BLaER1 treated with 17β-estradiol and CSF1 and Interleukin-3, amounts not matched to agents 10 nM and 100 nM (cell line): ENCODE results near the gene UQCC5.

ENCODE experiments used
- H3K27ac ChIP-seq, 11 experiments: shearing (Covaris generic); formaldehyde crosslinking; 2 replicates each; pipeline ENCODE4 v1.8.1; 2022
- H3K27me3 ChIP-seq, 11 experiments: shearing (Covaris generic); formaldehyde crosslinking; 2 replicates each; pipeline ENCODE4 v1.8.1; 2022
- H3K36me3 ChIP-seq, 11 experiments: shearing (Covaris generic); formaldehyde crosslinking; 2 replicates each; pipeline ENCODE4 v1.8.1; 2022
- H3K4me1 ChIP-seq, 10 experiments: shearing (Covaris generic); formaldehyde crosslinking; 2 replicates each; pipeline ENCODE4 v1.8.1; 2022
- H3K4me2 ChIP-seq, 11 experiments: shearing (Covaris generic); formaldehyde crosslinking; 2 replicates each; pipeline ENCODE4 v1.8.1; 2022
- H3K4me3 ChIP-seq, 10 experiments: shearing (Covaris generic); formaldehyde crosslinking; 2 replicates each; pipeline ENCODE4 v1.8.1; 2022
- H3K9ac ChIP-seq, 11 experiments: shearing (Covaris generic); formaldehyde crosslinking; 2 replicates each; pipeline ENCODE4 v1.8.1; 2022
- H3K9me3 ChIP-seq, 11 experiments: shearing (Covaris generic); formaldehyde crosslinking; replicated peaks in 1 of 11; 2 replicates each; pipeline ENCODE4 v1.8.1; 2022
- H4K20me1 ChIP-seq, 11 experiments: shearing (Covaris generic); formaldehyde crosslinking; 2 replicates each; pipeline ENCODE4 v1.8.1; 2022
- Cebpa-rat ChIP-seq, 11 experiments: shearing (Covaris generic); IDR thresholded peaks; 2 replicates each; pipeline ENCODE4 v1.8.1; 2022

Gene UQCC5

GRCh38 chr3:52509753-52510328, 26.6 kb upstream of the UQCC5 start:
- Histone ChIP-seq H4K20me1 (peaks cover 0 to 100% (median 54%) of the 10 kb centered on the region in 11 experiments; a peak in 11 of 22 replicates), H3K9me3 (no peaks in the 10 kb centered on the region), H3K4me1 (peaks cover 0 to 95% (median 3%) of the 10 kb centered on the region in 10 experiments; a peak in 6 of 20 replicates), H3K27ac (peak overlapping the region in 1 of 11 experiments; percentile 10; a peak in 2 of 22 replicates), H3K9ac (peak overlapping the region in 3 of 11 experiments; percentile 5 to 61 (median 28); a peak in 3 of 22 replicates), H3K4me2 (peak overlapping the region in 1 of 11 experiments; percentile 48; a peak in 2 of 22 replicates), H3K4me3 (no peak overlapping the region), H3K36me3 (peaks cover 0 to 100% (median 96%) of the 10 kb centered on the region in 11 experiments; a peak in 14 of 22 replicates), H3K27me3 (no peaks in the 10 kb centered on the region)
- TF ChIP-seq Cebpa-rat (IDR thresholded peaks at IDR 0.05), result no peak

- peak overlapping the region in 2 of 11 experiments; percentile 28 to 61; a peak in 2 of 22 replicates for H3K9ac ChIP-seq
- no peak for TF ChIP-seq Cebpa-rat (IDR thresholded peaks at IDR 0.05)
Observed at GRCh38 chr3:52511509-52511908, 24.9 kb upstream of the UQCC5 start.

GRCh38 chr3:52512105-52512504, 24.3 kb upstream of the UQCC5 start:
- H3K4me2 ChIP-seq, result 0 out of 22 replicates have a peak overlapping the region, but pooled peaks of 1 of the 11 experiments have one; percentile 4
- peaks cover 0 to 100% (median 87%) of the 10 kb centered on the region in 11 experiments; a peak in 13 of 22 replicates for H3K36me3 ChIP-seq
- H3K27ac ChIP-seq, result no peak overlapping the region
- peaks cover 0 to 75% (median 0%) of the 10 kb centered on the region in 10 experiments; a peak in 5 of 20 replicates for H3K4me1 ChIP-seq
- no peaks in the 10 kb centered on the region for H3K9me3 ChIP-seq
- H4K20me1 ChIP-seq, result peaks cover 0 to 100% (median 67%) of the 10 kb centered on the region in 11 experiments; a peak in 11 of 22 replicates
- peak overlapping the region in 2 of 11 experiments; percentile 28 to 36; a peak in 2 of 22 replicates for H3K9ac ChIP-seq
- no peaks in the 10 kb centered on the region for H3K27me3 ChIP-seq
- H3K4me3 ChIP-seq, result no peak overlapping the region
- TF ChIP-seq Cebpa-rat (IDR thresholded peaks at IDR 0.05), result no peak

More at GRCh38 chr3:52511509-52511908, 24.9 kb upstream of the UQCC5 start:
- Histone ChIP-seq H3K27ac (peak overlapping the region in 1 of 11 experiments; percentile 15; a peak in 1 of 22 replicates), H4K20me1 (peaks cover 0 to 100% (median 65%) of the 10 kb centered on the region in 11 experiments; a peak in 11 of 22 replicates), H3K27me3 (no peaks in the 10 kb centered on the region), H3K9me3 (no peaks in the 10 kb centered on the region), H3K4me1 (peaks cover 0 to 81% (median 0%) of the 10 kb centered on the region in 10 experiments; a peak in 5 of 20 replicates), H3K4me2 (0 out of 22 replicates have a peak overlapping the region, but pooled peaks of 1 of the 11 experiments have one; percentile 4), H3K4me3 (no peak overlapping the region), H3K36me3 (peaks cover 0 to 100% (median 93%) of the 10 kb centered on the region in 11 experiments; a peak in 14 of 22 replicates)

GRCh38 chr3:52512727-52513126, 23.7 kb upstream of the UQCC5 start:
- Histone ChIP-seq H3K4me3 (no peak overlapping the region), H3K27me3 (no peaks in the 10 kb centered on the region), H3K9ac (peak overlapping the region in 2 of 11 experiments; percentile 28 to 48; a peak in 2 of 22 replicates), H3K9me3 (no peaks in the 10 kb centered on the region), H3K4me2 (no peak overlapping the region; a peak in 1 of 22 replicates), H3K27ac (no peak overlapping the region), H3K36me3 (peaks cover 0 to 100% (median 87%) of the 10 kb centered on the region in 11 experiments; a peak in 13 of 22 replicates), H4K20me1 (peaks cover 0 to 100% (median 73%) of the 10 kb centered on the region in 11 experiments; a peak in 11 of 22 replicates), H3K4me1 (peaks cover 0 to 69% (median 0%) of the 10 kb centered on the region in 10 experiments; a peak in 5 of 20 replicates)
- no peak for TF ChIP-seq Cebpa-rat (IDR thresholded peaks at IDR 0.05)

- no peaks in the 10 kb centered on the region for H3K27me3 ChIP-seq
- peaks cover 0 to 100% (median 79%) of the 10 kb centered on the region in 11 experiments; a peak in 11 of 22 replicates for H4K20me1 ChIP-seq
- peak overlapping the region in 4 of 11 experiments; percentile 23 to 62 (median 38); a peak in 3 of 22 replicates for H3K9ac ChIP-seq
- no peaks in the 10 kb centered on the region for H3K9me3 ChIP-seq
- H3K27ac ChIP-seq, result peak overlapping the region in 1 of 11 experiments; percentile 17; a peak in 1 of 22 replicates
- peaks cover 0 to 100% (median 87%) of the 10 kb centered on the region in 11 experiments; a peak in 13 of 22 replicates for H3K36me3 ChIP-seq
- peaks cover 0 to 64% (median 0%) of the 10 kb centered on the region in 10 experiments; a peak in 5 of 20 replicates for H3K4me1 ChIP-seq
- TF ChIP-seq Cebpa-rat (IDR thresholded peaks at IDR 0.05), result no peak
- no peak overlapping the region for H3K4me3 ChIP-seq
- H3K4me2 ChIP-seq, result no peak overlapping the region; a peak in 1 of 22 replicates
Observed at GRCh38 chr3:52513281-52513680, 23.1 kb upstream of the UQCC5 start.

GRCh38 chr3:52514576-52514975, 21.8 kb upstream of the UQCC5 start:
- H3K4me3 ChIP-seq, result no peak overlapping the region
- H3K27me3 ChIP-seq, result no peaks in the 10 kb centered on the region
- TF ChIP-seq Cebpa-rat (IDR thresholded peaks at IDR 0.05), result no peak
- peak overlapping the region in 3 of 11 experiments; percentile 5 to 58 (median 39); a peak in 3 of 22 replicates for H3K27ac ChIP-seq
- H3K9ac ChIP-seq, result peak overlapping the region in 4 of 11 experiments; percentile 6 to 63 (median 53); a peak in 6 of 22 replicates
- peaks cover 0 to 54% (median 0%) of the 10 kb centered on the region in 10 experiments; a peak in 5 of 20 replicates for H3K4me1 ChIP-seq
- H4K20me1 ChIP-seq, result peaks cover 0 to 100% (median 73%) of the 10 kb centered on the region in 11 experiments; a peak in 11 of 22 replicates
- peaks cover 0 to 100% (median 87%) of the 10 kb centered on the region in 11 experiments; a peak in 14 of 22 replicates for H3K36me3 ChIP-seq
- no peaks in the 10 kb centered on the region for H3K9me3 ChIP-seq
- peak overlapping the region in 2 of 11 experiments; percentile 11 to 27; a peak in 1 of 22 replicates for H3K4me2 ChIP-seq

GRCh38 chr3:52515192-52515591, 21.2 kb upstream of the UQCC5 start:
- Histone ChIP-seq H3K27ac (peak overlapping the region in 4 of 11 experiments; percentile 5 to 58 (median 30); a peak in 4 of 22 replicates), H4K20me1 (peaks cover 0 to 100% (median 73%) of the 10 kb centered on the region in 11 experiments; a peak in 11 of 22 replicates), H3K9me3 (no peaks in the 10 kb centered on the region), H3K4me1 (peaks cover 0 to 48% (median 0%) of the 10 kb centered on the region in 10 experiments; a peak in 5 of 20 replicates), H3K4me3 (no peak overlapping the region), H3K36me3 (peaks cover 0 to 100% (median 88%) of the 10 kb centered on the region in 11 experiments; a peak in 14 of 22 replicates), H3K27me3 (no peaks in the 10 kb centered on the region), H3K4me2 (peak overlapping the region in 2 of 11 experiments; percentile 0 to 25; a peak in 1 of 22 replicates), H3K9ac (peak overlapping the region in 3 of 11 experiments; percentile 44 to 63 (median 62); a peak in 6 of 22 replicates)
- TF ChIP-seq Cebpa-rat (IDR thresholded peaks at IDR 0.05), result no peak

- H3K9me3 ChIP-seq, result no peaks in the 10 kb centered on the region
- TF ChIP-seq Cebpa-rat (IDR thresholded peaks at IDR 0.05), result no peak
- H3K36me3 ChIP-seq, result peaks cover 0 to 100% (median 88%) of the 10 kb centered on the region in 11 experiments; a peak in 14 of 22 replicates
- H3K4me2 ChIP-seq, result no peak overlapping the region
- H3K27ac ChIP-seq, result peak overlapping the region in 2 of 11 experiments; percentile 20 to 58; a peak in 1 of 22 replicates
- H3K4me1 ChIP-seq, result peaks cover 0 to 34% (median 0%) of the 10 kb centered on the region in 10 experiments; a peak in 2 of 20 replicates
- peaks cover 0 to 100% (median 75%) of the 10 kb centered on the region in 11 experiments; a peak in 11 of 22 replicates for H4K20me1 ChIP-seq
- peak overlapping the region in 2 of 11 experiments; percentile 20 to 62; a peak in 2 of 22 replicates for H3K9ac ChIP-seq
- no peak overlapping the region for H3K4me3 ChIP-seq
- H3K27me3 ChIP-seq, result no peaks in the 10 kb centered on the region
Observed at GRCh38 chr3:52516509-52517195, 19.8 kb upstream of the UQCC5 start.
